ENCODE results near the gene AGPS. TPM values are rescaled to one million over a fixed set of nuclear protein-coding genes. Genes with fewer than 3 reads are reported as not detected.

The AGPS gene
- total RNA-seq, 1 donor from 2014 or later = 54.3 TPM

DNA sequence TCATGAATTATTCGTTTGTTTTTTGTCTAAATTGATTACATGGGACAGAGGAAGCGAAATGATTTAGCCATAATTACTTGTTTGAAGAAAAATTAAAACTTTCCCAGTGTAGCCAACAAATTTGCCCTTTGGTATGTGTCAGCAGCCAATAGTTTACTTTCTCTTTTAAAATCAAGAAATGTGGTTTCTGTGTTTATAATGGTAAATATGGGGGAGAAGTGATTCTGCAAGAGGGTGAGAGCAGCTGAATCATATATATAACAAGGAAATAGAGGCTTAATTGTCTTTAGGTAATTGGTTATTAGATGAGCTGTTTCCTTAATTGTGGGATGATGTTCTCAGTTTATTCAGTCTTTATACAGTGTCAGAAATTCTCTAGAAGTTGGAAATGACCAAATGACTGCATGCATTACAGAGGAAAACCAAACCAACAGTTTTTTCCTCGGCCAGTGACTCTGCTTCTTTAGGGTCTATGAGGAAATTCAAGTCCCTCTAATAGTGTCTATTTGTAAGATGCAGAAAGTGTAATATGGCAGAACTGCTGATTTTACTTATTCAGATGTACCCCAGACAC lies 132.9 kb downstream of the AGPS start:
- no peak for DNase-seq (ENCODE audit: low read depth, low spot score)

DNA sequence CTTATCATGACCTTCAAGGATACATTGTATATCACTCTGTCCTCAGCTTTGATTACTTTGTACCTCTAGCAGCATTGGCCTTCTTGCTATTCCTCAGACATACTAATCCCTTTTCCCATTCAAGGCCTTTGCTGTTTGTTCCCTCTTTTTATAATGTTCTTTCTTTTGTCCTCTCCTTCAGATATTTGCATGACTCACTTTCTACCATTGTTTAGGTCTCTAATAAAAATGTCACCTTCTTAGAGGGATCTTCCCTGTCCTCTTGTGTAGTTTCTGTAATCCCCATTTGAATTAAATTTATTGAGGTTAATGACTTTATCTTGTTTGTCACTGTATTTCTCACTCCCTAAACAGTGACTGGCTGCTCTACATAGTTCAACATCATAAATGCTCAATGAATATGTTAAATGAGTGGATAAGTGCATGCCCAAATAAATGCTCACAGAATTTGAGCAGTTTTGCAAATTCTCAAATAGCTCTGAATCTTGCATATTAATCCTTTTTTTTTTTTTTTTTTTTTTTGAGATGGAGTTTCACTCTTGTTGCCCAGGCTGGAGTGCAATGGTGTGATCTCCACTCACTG lies 135.9 kb downstream of the AGPS start:
- DNase-seq (ENCODE audit: low read depth, low spot score) = no peak

DNA sequence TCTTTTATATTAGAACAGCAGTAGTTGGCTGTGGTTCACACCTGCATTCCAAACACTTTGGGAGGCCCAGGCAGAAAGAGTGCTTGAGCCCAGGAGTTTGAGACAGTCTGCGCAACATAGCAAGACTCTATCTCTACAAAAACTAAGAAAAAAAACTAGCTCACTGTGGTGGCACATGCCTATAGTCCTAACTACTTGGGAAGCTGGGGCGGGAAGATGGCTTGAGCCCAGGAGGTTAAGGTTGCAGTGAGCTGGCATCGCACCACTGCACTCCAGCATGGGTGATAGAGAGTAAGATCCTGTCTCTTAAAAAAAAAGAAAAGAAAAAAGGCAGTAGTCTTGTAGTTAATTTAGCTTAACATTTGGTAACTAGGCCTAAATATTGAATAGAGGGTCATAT lies 136.6 kb downstream of the AGPS start:
- no peak for DNase-seq (ENCODE audit: low read depth, low spot score)

DNA sequence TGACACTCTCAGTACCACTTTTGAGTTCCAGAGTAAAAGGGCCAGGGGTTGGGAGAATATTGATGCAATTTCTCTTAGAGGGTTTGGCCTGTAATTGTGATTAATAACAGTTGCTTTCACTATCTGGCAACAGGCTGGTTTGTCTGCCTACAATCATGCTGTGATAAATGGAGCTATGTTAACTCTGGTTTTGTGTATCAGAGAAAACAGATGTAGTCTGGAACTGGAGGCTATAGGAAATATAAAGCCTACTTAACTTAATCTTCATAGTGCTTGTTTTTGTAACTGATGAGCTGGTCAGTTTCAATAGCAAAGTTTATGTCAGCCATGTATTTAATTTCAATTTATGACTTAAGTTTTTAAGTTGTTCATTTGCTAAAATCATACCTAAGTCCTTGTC lies 138.0 kb downstream of the AGPS start:
- no peak for DNase-seq (ENCODE audit: low read depth, low spot score)

DNA sequence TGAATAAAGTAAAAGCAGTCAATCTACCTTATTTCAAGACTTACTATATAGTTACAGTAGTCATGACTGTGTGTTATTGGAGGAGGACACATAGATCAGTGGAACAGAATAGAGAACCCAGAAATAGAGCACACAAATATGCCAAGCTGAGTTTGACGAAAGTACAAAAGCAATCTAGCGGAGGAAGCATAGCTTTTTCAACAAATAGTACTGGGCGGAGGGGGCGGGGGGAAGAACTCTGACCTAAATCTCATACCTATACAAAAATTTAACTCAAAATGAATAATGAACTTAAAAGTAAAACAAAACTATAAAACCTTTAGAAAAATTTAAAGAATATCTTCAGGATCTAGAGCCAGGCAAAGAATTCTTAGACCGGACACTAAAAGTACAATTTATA lies 139.1 kb downstream of the AGPS start:
- no peak for DNase-seq (ENCODE audit: low read depth, low spot score)

DNA sequence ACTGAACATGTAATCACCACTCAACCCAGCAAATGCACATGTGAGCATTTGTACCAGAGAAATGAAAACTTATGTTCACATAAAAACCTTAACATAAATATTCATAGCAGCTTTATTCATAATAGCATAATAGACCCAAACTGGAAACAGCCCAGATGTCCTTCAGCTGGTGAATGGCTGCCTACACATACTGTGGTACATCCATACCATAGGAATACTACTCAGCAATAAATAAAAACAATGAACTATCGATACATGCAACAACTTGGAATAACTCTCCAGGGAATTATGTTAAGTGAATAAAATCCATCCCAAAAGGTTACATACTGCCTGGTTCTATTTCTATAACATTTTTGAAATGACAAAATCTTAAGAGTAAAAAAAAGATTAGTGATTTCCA lies 140.0 kb downstream of the AGPS start:
- DNase-seq (ENCODE audit: low read depth, low spot score) = no peak

DNA sequence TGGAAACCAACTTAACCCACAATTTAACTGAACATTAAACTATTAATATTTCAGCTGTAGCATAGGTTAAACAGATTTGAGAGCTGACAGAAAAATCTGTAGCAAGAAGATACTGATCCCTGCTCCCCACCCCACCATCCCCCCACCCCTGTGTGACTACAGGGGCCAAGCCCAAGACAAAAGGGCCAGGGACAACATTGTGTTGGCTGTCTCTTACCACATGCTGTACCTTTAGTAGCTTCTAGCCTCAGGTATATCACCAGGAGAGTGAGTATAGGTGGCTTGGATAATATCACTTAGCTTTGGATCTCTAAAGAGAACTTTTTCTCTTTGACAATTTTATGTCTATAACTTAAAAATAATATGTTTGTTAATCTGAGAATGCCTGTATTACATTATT lies 140.7 kb downstream of the AGPS start:
- no peak for DNase-seq (ENCODE audit: low read depth, low spot score)

DNA sequence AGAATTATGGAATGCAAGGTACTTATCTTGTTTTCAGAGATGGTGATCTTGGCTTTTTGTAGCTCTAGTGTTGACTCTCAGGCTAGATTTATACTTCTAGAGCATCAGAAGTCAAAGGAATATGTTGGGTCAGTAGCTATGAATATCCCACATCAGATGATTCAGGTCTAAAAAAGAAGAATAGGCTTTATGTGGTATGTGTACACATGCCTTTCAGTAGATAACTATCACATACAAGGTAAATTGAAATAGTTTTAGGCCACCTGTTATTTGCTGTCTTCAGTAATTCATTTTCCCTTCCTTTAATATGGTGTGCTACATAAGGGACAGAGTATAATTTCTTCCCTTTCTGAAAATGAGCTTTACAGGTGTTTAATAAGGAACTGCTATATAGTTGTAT lies 142.4 kb downstream of the AGPS start:
- no peak for DNase-seq (ENCODE audit: low read depth, low spot score)

DNA sequence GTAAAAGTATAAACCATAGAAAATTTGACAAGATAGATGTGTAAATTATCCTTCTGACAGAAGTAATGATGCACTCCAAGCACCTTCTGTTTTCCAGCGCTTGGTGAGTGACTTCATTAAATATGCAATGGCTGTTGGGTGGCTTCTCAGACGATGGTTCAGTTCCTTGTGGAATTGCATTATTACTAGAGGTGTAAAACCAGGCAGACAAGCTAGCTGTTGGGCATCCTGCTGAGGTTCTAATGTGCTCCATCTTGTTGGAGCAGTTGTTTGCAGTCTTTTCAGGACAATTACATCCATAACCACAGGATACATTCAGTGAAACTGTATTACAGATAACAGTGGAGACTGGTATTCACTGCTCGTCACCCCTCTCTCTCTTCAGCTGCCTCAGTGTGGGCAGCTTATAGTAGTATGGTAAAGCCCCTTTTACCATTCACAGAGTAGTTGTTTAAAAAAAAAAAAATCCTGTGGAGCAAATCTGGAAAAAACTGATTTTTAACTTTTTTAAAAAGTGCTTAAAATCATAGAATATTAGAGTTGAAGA lies 143.5 kb downstream of the AGPS start:
- no peak for DNase-seq (ENCODE audit: low read depth, low spot score)

DNA sequence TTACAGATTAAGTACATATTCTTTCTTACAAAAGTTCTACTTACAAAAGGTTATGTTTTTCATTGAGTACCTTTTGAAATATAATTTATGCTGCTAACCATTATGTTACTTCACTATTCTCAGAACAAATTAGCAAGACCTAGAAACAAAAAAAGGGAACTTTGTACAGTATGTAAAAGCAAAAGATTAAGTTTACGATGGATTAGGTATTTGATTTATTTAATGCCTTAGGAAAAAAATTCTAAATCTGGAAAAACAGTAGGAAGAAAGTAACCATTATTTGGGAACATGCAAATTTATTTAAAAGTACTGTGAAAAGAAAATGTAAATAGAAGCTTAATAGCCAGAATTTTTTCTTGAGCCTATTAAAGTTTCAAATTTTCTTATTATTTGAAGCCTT lies 144.6 kb downstream of the AGPS start:
- no peak for DNase-seq (ENCODE audit: low read depth, low spot score)

DNA sequence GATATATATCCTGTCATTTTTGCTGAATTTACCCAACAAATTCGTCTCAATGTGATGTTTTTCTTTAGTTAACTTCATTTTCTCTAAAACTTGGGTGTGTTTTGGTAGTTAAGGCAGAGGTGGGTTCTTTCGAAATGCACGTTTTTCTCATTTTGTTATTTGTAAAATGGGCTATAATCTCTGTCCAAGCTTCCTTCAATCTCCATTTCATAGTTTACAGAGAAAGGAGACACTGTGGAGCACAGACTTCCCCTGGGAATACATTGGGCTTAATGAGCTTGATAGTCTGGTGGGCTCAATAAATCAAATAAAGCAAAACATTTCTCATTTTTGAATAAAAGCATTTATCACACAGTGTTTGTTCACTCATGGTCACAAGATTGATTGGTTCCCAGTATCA lies 145.1 kb downstream of the AGPS start:
- no peak for DNase-seq (ENCODE audit: low read depth, low spot score)

DNA sequence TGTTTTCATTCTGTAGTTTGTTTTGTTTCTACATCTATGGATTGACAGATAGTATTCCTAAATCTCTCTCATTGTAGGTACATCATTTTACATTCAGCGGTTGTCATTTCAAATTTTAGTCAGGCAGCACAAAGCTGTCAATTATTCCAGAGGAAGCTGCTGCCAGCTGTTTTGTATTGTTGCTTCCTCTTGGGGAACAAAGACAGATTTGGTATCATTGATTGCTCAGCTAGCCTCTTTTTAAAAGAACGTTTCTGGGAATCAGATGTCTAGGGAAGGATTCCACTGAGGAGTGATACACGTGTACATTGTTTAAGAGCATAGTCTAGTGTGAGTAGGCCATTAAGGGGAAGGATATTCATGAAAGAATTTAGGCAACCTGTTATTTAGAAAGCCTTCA lies 145.8 kb downstream of the AGPS start:
- no peak for DNase-seq (ENCODE audit: low read depth, low spot score)

DNA sequence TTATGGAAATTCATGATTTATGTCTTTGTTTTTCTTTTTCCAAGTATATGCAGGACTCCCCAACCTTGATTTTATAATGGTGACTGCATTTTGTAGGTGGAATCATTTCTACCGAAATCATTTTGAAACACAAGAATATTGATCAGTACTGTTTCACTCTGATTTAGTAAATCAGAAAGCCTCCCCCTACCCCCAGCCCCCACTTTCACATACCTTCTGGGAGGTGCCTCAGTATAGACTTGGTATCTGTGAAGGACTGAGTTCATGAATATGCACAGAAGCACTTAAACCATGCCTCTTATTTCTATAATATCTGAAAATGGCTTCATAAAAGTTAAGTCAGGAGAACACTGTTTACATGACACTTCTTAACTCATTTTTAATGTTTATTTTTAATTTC lies 147.7 kb downstream of the AGPS start:
- DNase-seq (ENCODE audit: low read depth, low spot score) = no peak

DNA sequence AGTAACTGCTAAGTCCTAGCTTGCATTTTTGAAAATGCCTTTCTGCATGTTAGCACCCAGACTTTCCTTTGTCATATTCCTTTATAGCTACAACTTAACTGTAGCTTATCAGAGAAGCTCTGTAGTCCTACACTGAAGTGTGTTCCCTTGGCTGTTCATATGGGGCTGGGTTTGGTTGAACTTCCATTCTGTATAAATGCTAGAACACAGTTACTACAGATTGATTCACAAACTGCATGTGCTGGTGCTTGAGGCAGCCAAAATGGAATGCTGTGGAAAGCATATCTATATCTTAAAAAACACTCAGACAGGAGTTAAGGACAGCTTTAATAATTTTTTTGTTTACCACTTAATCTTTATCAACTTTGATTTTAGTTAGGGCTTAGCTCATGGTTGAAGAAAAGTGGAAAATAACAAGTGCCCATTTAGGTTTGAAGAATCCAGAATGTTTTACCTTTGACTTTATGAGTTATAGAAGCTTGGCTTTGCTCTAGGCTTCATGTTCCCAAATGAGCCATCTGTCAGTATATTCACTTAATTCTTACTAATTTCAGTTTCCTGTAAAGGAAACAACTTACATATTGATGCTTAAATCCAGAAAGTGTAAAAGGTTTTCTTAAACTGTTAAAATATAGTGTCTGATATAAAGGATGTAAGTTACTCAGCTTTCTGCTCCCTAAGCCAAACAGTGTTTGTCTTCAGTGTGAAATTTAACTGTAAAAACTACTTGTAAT lies 148.9 kb downstream of the AGPS start:
- no peak for DNase-seq (ENCODE audit: low read depth, low spot score)

DNA sequence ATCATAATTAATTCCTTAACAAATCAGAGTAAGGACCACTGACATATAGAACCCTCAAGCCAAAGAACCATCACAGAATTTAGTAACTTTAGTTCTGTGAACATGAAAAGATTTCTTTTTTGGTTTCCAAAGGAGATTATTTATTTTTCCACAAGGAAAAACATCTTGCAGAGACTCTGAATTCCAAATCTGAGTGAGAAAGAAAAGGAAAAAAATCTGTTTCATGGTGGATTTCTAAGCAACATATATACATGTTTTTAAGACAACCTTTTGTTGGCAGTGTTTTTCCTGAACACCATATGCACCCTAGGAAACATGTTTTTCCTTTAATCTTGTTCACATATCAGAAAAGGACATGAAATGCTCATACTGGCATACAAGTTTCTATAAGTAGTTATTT lies 149.8 kb downstream of the AGPS start:
- no peak for DNase-seq (ENCODE audit: low read depth, low spot score)

DNA sequence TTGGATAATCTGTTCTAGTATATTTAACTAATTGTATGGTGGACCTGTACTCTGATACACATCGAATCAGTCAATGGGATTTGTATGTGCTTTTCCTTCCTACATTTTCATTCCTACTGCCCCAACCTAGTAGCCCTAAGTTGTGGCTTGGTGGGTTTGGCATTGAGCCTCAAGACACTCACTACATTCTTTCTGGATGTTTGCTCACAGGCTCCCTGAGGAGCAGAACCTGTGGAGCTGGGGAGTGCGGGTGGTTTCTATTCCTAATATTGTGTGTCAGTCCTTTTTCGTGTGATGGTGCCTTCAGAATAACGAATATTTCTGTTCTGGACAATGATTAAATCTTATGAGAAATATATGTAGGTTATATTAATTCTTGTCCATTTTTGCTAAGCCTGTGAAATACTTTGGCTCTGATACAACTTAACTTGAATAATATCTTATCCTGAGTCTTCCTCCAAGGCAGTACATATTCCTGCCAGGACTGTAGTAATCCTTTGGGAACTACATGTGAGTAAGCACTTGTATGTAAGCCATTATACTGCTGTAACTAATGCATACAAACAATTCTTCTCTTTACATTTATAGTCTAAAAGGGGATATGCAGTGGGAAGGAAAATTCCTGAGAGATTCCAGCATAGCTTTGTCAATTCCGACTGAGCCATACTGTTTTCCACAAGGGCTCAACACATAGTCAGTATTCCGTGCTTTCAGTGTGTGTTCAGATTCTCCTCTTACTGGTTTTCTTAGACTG lies 150.6 kb downstream of the AGPS start:
- DNase-seq (ENCODE audit: low read depth, low spot score) = no peak

DNA sequence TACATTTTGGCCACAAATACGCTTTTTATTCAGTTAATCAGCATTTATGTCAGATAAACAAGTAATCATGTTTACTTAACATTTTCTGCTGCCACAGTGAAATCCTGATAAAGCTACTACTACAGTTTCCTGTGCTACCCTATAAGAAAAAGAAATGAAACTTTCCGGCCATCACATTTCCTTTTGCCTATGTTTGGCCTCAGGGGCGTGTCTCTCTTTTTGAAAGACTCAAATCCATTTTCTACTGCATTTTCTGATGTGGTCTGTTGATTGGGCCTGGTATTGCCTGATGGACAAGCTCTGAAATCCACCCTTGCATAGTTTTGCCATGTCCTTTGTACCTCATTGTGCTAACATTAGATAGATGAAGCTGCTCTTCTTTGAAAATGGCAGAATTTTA lies 152.6 kb downstream of the AGPS start:
- DNase-seq (ENCODE audit: low read depth, low spot score) = no peak

DNA sequence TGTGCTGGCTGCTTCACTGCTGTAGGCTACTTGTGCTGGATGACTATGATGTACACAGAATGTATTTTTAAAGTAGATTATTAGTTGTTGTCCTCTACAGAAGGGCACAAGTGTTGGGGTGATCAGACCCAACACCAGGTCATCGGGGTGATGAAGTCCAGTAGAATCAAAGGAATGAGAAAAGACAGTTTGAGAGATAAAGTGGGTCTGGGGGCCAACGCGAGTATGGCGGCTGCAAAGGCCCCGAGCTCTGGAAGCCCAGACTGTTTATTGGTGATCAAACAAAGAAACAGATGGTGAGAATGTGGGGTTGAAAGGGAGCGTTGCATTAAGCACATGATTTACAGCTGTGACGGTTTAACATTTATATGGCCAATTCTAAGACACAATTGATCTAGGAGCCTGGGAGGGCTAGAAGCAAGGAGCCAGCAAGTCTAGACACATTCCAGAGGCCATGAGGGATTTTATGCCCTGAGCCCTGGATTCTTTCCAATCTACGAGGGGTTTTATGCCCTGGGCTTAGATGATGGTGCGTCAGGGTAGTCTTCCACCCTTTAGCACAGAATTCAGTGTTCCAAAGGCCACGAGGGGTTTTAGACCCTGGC lies 153.5 kb downstream of the AGPS start:
- DNase-seq (ENCODE audit: low read depth, low spot score) = no peak

DNA sequence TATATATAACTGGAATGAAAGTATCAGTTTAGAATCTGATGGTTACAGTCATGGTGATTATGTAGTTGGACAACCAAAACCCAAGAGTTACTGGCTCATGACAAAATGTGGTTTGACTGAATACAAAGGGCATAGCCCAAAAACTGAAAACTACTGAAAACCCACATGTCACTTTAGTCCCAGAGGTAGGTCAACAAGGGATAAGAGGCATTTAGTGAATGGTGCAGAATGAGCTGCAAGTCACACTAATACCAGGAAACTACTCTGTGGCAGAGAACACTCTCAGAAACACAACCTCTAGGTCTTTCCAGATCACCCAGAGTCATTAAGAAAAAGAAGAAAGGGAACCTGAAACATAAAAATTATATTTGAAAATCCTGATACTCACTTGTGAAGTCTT lies 154.5 kb downstream of the AGPS start:
- DNase-seq (ENCODE audit: low read depth, low spot score) = no peak

DNA sequence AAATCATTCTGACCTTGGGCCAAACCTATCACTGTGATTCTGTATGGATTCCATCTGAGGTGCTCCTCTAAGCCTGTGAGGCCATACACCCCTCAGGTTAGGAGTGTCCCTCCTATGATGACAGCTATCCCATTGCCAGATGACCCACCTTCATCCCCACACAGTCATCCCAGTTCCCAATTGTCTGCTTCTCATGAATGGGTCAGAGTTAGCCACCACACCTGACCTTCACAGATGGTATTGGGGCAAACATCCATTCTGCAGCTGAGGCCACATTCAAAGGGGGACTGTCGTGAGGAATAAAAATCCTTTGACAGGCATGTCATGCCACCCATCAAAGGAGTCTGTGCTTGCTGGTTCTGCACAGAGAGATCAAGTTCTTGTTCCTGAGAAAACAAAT lies 155.2 kb downstream of the AGPS start:
- no peak for DNase-seq (ENCODE audit: low read depth, low spot score)

DNA sequence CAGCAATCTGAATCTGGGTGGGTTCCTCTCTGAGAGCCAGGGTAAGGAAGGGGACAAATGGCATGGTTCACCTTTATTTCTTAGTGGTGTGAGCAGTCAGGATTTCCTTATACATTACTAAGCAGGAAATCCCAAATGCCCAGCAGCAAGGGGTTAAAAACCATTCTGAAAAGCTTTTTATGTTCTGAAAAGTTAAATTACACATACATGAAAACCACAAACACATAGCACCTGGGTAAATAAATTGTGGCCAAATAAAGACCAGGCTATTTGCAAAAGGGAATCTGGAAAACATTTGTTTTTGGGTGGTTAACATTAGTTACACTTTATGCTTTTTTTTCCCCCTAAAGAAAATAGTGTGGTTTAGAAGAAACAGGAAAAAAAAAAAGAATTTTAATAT lies 156.1 kb downstream of the AGPS start:
- no peak for DNase-seq (ENCODE audit: low read depth, low spot score)

DNA sequence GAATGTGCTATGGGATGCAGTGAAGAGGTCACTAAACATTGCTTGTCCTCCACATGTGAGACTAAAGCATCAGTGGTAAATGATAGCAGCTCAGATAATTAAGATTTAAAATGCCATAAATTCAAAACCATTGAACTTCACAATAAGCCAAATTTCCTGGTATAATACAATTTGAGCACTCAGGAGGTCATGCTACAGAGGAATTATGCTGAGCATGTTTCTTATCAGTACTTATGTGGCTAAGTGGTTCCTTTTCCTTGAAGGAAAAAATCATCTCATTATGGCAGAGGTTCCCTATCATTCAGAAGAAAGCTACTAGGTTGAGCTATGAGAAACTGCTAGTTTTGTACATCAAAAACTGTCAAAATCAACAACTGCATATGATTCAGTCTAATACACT lies 156.6 kb downstream of the AGPS start:
- no peak for DNase-seq (ENCODE audit: low read depth, low spot score)

Data from pulmonary artery endothelial cell (primary cell).